Measurements from ENCODE around the gene PDGFRB. TPM values are rescaled to one million over a fixed set of nuclear protein-coding genes. Genes with fewer than 3 reads are reported as not detected.

PDGFRB gene
- total and polyA plus RNA-seq, 2 of the 4 experiments (the other 2 are of a cell fraction) = 108 to 124 TPM

DNA sequence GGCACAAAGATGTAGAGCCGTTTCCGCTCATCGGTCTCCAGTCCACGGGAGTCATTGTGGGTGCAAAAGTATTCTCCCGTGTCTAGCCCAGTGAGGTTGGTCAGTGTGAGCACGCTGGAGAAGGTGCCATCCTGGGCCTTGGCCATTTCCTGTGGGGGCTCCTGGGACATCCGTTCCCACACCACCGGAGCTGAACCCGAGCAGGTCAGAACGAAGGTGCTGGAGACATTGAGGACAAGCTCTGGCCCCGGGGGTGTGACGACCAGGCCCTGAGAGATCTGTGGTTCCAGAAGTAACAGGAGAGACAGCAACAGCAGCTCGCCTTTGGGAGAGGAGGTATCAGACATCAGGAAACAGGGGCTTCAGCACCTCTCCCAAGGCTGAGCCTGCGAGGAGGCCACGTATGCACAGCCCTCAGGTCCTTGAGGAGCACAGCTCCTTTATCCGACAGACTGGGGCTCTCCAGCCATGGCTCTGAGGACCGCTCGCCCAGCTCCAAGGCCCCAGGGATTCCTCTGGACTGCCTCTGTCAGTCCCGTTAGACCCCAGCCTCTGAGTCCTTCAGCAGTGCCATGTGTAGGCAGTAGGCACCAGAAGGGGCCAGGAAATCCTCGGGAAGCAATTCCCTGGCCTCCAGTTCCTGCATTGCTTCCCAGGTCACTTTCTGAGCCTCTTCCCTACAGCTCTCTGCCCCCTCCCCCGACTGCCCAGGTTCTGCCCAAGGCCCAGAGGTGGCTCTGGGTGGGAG, 19.9 kb downstream of the PDGFRB start (continued):
- TF ChIP-seq RAD21 (IDR thresholded peaks at IDR 0.05; ENCODE audit: low read length) (no peak), CTCF (conservative IDR thresholded peaks at IDR 0.05; ENCODE audit: low read depth, low read length) (no peak), CHD1 (IDR thresholded peaks at IDR 0.05; ENCODE audit: low read depth, low read length) (no peak), CEBPB (IDR thresholded peaks at IDR 0.05; ENCODE audit: low read depth, low read length) (no peak), POLR2A (IDR thresholded peaks at IDR 0.05; ENCODE audit: low read depth, low read length) (no peak), RFX5 (IDR thresholded peaks at IDR 0.05; ENCODE audit: low read depth, low read length) (no peak)
